Mesendoderm (in vitro differentiated cells): ENCODE data around the gene CYFIP2.

Experiments used
- DNase-seq: peaks from one replicate; pipeline ENCODE4 v3.0.0; 2013
- H2AK5ac ChIP-seq: 2 replicates; pipeline ENCODE4 v1.6.1; 2013; ENCODE audit warnings: low read length, inconsistent platforms
- H2BK120ac ChIP-seq: 2 replicates; pipeline ENCODE4 v1.6.1; 2013; ENCODE audit warnings: low read depth, mild to moderate bottlenecking, low read length, moderate library complexity, mixed read lengths
- H2BK15ac ChIP-seq: replicated peaks from 2 replicates; pipeline ENCODE4 v1.6.1; 2013; ENCODE audit warnings: low read depth, mild to moderate bottlenecking, moderate library complexity
- H2BK5ac ChIP-seq: 2 replicates; pipeline ENCODE4 v1.6.1; 2013; ENCODE audit warnings: low read length, inconsistent platforms
- H3K18ac ChIP-seq: 2 replicates; pipeline ENCODE4 v1.6.1; 2013; ENCODE audit warnings: mild to moderate bottlenecking, low read length, mixed read lengths
- H3K23ac ChIP-seq: one replicate; pipeline ENCODE4 v1.6.1; 2013; ENCODE audit warnings: low read length
- H3K27ac ChIP-seq: 2 replicates; pipeline ENCODE4 v1.5.1; 2013; ENCODE audit warnings: low read depth, mild to moderate bottlenecking, inconsistent platforms, low read length, moderate library complexity
- H3K27me3 ChIP-seq: 2 replicates; pipeline ENCODE4 v1.6.1; 2013; ENCODE audit warnings: low read length, control low read depth, mild to moderate bottlenecking, inconsistent platforms; ENCODE audit not compliant: insufficient read depth, poor library complexity
- H3K36me3 ChIP-seq: 2 replicates; pipeline ENCODE4 v1.6.1; 2013; ENCODE audit warnings: low read length, inconsistent platforms; ENCODE audit not compliant: control insufficient read depth, insufficient read depth
- H3K4ac ChIP-seq: one replicate; pipeline ENCODE4 v1.6.1; 2013; ENCODE audit warnings: low read depth, mild to moderate bottlenecking, low read length, moderate library complexity
- H3K4me1 ChIP-seq: 2 replicates; pipeline ENCODE4 v1.6.1; 2013; ENCODE audit warnings: low read depth, low read length, inconsistent platforms; ENCODE audit not compliant: control insufficient read depth
- H3K4me2 ChIP-seq: 2 replicates; pipeline ENCODE4 v1.6.1; 2013; ENCODE audit warnings: low read length
- H3K4me3 ChIP-seq: 2 replicates; pipeline ENCODE4 v1.5.1; 2013; ENCODE audit warnings: mild to moderate bottlenecking, low read length
- H3K56ac ChIP-seq: one replicate; pipeline ENCODE4 v1.6.1; 2013; ENCODE audit warnings: low read length
- H3K79me1 ChIP-seq: 2 replicates; pipeline ENCODE4 v1.6.1; 2013; ENCODE audit warnings: low read length, inconsistent platforms
- H3K79me2 ChIP-seq: 2 replicates; pipeline ENCODE4 v1.6.1; 2013; ENCODE audit warnings: mild to moderate bottlenecking, low read length; ENCODE audit not compliant: control insufficient read depth, insufficient read depth
- H3K9ac ChIP-seq: 2 replicates; pipeline ENCODE4 v1.6.1; 2013; ENCODE audit warnings: low read length, inconsistent platforms
- H4K5ac ChIP-seq: one replicate; pipeline ENCODE4 v1.6.1; 2013; ENCODE audit warnings: low read length
- H4K8ac ChIP-seq: one replicate; pipeline ENCODE4 v1.6.1; 2013; ENCODE audit warnings: low read depth, mild to moderate bottlenecking, control low read depth, low read length, moderate library complexity
- WGBS: extraction: QIAGEN DNeasy Blood & Tissue Kit; methylation state at CpG from one replicate; pipeline ENCODE4 v1.1.7; 2013; ENCODE audit warnings: low lambda C conversion rate, missing lambda C conversion rate; ENCODE audit not compliant: insufficient coverage; ENCODE audit errors: extremely low coverage; 5-methylcytosine and 5-hydroxymethylcytosine counted together

Gene CYFIP2

GRCh38 chr5:157263496-157264090 is 2.3 kb upstream of the CYFIP2 start:
- H3K4me2 ChIP-seq = no peak overlapping the region
- H3K36me3 ChIP-seq = no peaks in the 10 kb centered on the region
- no peak overlapping the region for H4K8ac ChIP-seq
- no peak overlapping the region for H4K5ac ChIP-seq
- no peak overlapping the region for H2BK120ac ChIP-seq
- no peak overlapping the region for H2BK5ac ChIP-seq
- H3K56ac ChIP-seq = no peak overlapping the region
- no peak overlapping the region for H3K4me3 ChIP-seq
- H3K23ac ChIP-seq = no peak overlapping the region
- H2AK5ac ChIP-seq = no peak overlapping the region
- no peak for DNase-seq
- WGBS = no CpG with 5 or more reads among the region's 7 CpGs
- no peak overlapping the region for H3K4ac ChIP-seq
- no peak overlapping the region for H3K27ac ChIP-seq
- no peak overlapping the region for H3K9ac ChIP-seq
- no peak overlapping the region for H2BK15ac ChIP-seq
- peaks cover 2% of the 10 kb centered on the region for H3K4me1 ChIP-seq
- no peaks in the 10 kb centered on the region for H3K27me3 ChIP-seq
- no peaks in the 10 kb centered on the region for H3K79me2 ChIP-seq
- no peak overlapping the region for H3K18ac ChIP-seq
- peaks cover 1% of the 10 kb centered on the region for H3K79me1 ChIP-seq

GRCh38 chr5:157266286-157267007 is 524 bp downstream of the CYFIP2 start:
- Histone ChIP-seq H3K36me3 (no peaks in the 10 kb centered on the region), H3K18ac (peak overlapping the region; percentile 57), H2BK120ac (no peak overlapping the region), H4K8ac (no peak overlapping the region), H3K27me3 (no peaks in the 10 kb centered on the region), H3K56ac (peak overlapping the region; percentile 54), H3K4me1 (peaks cover 4% of the 10 kb centered on the region), H3K4ac (no peak overlapping the region), H3K4me3 (peak overlapping the region; percentile 50), H3K79me2 (no peaks in the 10 kb centered on the region), H4K5ac (no peak overlapping the region), H3K79me1 (peaks cover 1% of the 10 kb centered on the region), H2BK15ac (no peak overlapping the region), H2BK5ac (no peak overlapping the region), H3K23ac (no peak overlapping the region), H2AK5ac (no peak overlapping the region), H3K9ac (peak overlapping the region; percentile 43), H3K4me2 (peak overlapping the region; percentile 73), H3K27ac (no peak overlapping the region)
- WGBS = no CpG with 5 or more reads among the region's 62 CpGs
- DNase-seq = peak; percentile 49

GRCh38 chr5:157267025-157267424 is 1.1 kb downstream of the CYFIP2 start:
- H3K27ac ChIP-seq = no peak overlapping the region
- H2BK15ac ChIP-seq = no peak overlapping the region
- no peak overlapping the region for H2BK5ac ChIP-seq
- H3K27me3 ChIP-seq = no peaks in the 10 kb centered on the region
- H3K56ac ChIP-seq = no peak overlapping the region
- no peak overlapping the region for H3K4me3 ChIP-seq
- peaks cover under 1% of the 10 kb centered on the region for H3K79me2 ChIP-seq
- peaks cover 1% of the 10 kb centered on the region for H3K79me1 ChIP-seq
- no CpG with 5 or more reads among the region's 3 CpGs for WGBS
- H2BK120ac ChIP-seq = no peak overlapping the region
- no peak overlapping the region for H2AK5ac ChIP-seq
- DNase-seq = no peak
- H4K5ac ChIP-seq = no peak overlapping the region
- no peak overlapping the region for H3K18ac ChIP-seq
- H3K4me2 ChIP-seq = no peak overlapping the region
- no peak overlapping the region for H3K9ac ChIP-seq
- H3K4me1 ChIP-seq = peaks cover 4% of the 10 kb centered on the region
- H3K23ac ChIP-seq = no peak overlapping the region
- H4K8ac ChIP-seq = no peak overlapping the region
- no peaks in the 10 kb centered on the region for H3K36me3 ChIP-seq
- no peak overlapping the region for H3K4ac ChIP-seq

GRCh38 chr5:157267761-157268480 is 2.0 kb downstream of the CYFIP2 start:
- H3K23ac ChIP-seq = no peak overlapping the region

GRCh38 chr5:157269165-157269671 is 3.3 kb downstream of the CYFIP2 start:
- H2BK5ac ChIP-seq = no peak overlapping the region

More at GRCh38 chr5:157267761-157268480, 2.0 kb downstream of the CYFIP2 start:
- WGBS = no CpG with 5 or more reads among the region's 8 CpGs
- no peak overlapping the region for H3K4me3 ChIP-seq
- H4K5ac ChIP-seq = no peak overlapping the region
- peaks cover 1% of the 10 kb centered on the region for H3K79me1 ChIP-seq
- no peak overlapping the region for H3K27ac ChIP-seq
- no peak overlapping the region for H3K4me2 ChIP-seq
- peaks cover 1% of the 10 kb centered on the region for H3K79me2 ChIP-seq
- no peak overlapping the region for H2BK5ac ChIP-seq
- H3K4me1 ChIP-seq = peaks cover 4% of the 10 kb centered on the region
- no peak overlapping the region for H2AK5ac ChIP-seq
- no peak overlapping the region for H3K18ac ChIP-seq
- no peaks in the 10 kb centered on the region for H3K27me3 ChIP-seq
- no peak for DNase-seq
- H3K56ac ChIP-seq = no peak overlapping the region
- H3K4ac ChIP-seq = no peak overlapping the region
- H3K9ac ChIP-seq = no peak overlapping the region
- no peak overlapping the region for H4K8ac ChIP-seq
- H2BK15ac ChIP-seq = no peak overlapping the region
- H3K36me3 ChIP-seq = no peaks in the 10 kb centered on the region
- H2BK120ac ChIP-seq = no peak overlapping the region

More at GRCh38 chr5:157269165-157269671, 3.3 kb downstream of the CYFIP2 start:
- peak; percentile 84 for DNase-seq
- Histone ChIP-seq H3K79me1 (peaks cover 1% of the 10 kb centered on the region), H3K27ac (no peak overlapping the region), H2AK5ac (no peak overlapping the region), H3K4me2 (no peak overlapping the region), H2BK15ac (no peak overlapping the region), H3K27me3 (no peaks in the 10 kb centered on the region), H3K56ac (peak overlapping the region; percentile 65), H3K79me2 (peaks cover 1% of the 10 kb centered on the region), H4K5ac (no peak overlapping the region), H3K4ac (no peak overlapping the region), H3K18ac (no peak overlapping the region), H3K36me3 (no peaks in the 10 kb centered on the region), H3K9ac (no peak overlapping the region), H3K23ac (no peak overlapping the region), H3K4me3 (no peak overlapping the region), H4K8ac (no peak overlapping the region), H3K4me1 (peaks cover 4% of the 10 kb centered on the region), H2BK120ac (no peak overlapping the region)
- WGBS = no CpG with 5 or more reads among the region's 6 CpGs
